GM18520 (cell line): ENCODE measurements around the gene MYL5.
"Not testable (repeated sequence)": the region's sequence is repeated elsewhere in the genome, so short reads cannot be mapped to it uniquely, and the experiment has no call there.

Experiments used
- ATAC-seq: cut with Tn5 transposase; IDR thresholded peaks from one replicate; pipeline ENCODE4 v1.9.1; 2021; ENCODE audit not compliant: unreplicated experiment

MYL5 gene

DNA sequence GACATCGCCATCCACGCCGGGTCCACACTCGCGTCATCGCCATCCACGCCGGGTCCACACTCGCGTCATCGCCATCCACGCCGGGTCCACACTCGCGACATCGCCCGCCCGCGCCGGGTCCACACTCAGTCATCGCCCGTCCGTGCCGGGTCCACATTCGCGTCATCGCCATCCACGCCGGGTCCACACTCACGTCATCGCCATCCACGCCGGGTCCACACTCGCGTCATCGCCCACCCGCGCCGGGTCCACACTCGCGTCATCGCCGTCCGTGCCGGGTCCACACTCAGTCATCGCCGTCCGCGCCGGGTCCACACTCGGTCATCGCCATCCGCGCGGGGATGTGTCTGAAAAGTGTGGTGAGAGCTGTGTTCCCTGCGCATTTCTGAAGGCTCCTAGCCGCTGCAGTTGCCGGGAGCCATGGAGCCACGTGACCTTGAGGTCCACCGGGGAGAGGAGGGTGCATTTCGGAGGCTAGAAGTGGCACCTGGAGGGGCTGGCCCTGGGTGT is 48.6 kb downstream of the MYL5 start:
- no peak for ATAC-seq

DNA sequence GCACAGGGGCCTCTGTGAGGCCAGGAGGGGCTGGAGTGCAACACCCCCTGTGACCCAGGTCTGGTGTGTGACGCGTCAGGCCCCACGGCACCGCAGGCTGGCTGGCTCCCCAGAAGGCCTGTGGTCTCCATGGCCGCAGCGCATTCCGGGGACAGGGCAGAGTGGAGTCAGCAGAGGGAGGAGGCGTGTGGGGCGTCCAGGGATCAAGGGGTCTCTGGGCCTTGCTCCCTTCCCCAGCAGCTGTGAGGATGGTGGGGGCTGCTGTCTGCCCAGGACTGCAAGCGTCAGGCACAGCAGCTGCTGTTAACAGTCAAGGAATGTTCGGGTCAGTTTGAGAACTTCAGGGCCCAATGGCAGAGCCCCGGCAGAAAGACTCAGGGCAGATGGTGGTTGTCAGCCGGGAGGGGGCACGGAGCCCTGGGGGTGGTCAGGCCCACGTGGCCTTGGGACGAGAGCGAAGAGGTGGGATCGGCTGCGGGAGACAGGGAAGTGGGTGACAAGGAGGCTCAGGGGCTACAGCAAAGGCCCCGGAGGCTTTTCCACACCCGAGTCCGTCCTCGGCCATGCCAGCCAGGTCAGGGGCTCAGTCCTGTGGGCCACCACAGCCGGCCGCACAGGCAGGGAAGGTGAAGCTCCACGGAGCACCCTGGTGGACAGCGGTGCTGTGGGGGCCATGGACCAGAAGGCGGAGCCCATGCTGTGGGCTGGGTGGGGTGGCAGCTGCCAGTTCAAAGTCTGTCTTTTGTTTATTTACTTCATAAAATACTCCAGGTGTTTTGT is 49.6 kb downstream of the MYL5 start:
- ATAC-seq = no peak

DNA sequence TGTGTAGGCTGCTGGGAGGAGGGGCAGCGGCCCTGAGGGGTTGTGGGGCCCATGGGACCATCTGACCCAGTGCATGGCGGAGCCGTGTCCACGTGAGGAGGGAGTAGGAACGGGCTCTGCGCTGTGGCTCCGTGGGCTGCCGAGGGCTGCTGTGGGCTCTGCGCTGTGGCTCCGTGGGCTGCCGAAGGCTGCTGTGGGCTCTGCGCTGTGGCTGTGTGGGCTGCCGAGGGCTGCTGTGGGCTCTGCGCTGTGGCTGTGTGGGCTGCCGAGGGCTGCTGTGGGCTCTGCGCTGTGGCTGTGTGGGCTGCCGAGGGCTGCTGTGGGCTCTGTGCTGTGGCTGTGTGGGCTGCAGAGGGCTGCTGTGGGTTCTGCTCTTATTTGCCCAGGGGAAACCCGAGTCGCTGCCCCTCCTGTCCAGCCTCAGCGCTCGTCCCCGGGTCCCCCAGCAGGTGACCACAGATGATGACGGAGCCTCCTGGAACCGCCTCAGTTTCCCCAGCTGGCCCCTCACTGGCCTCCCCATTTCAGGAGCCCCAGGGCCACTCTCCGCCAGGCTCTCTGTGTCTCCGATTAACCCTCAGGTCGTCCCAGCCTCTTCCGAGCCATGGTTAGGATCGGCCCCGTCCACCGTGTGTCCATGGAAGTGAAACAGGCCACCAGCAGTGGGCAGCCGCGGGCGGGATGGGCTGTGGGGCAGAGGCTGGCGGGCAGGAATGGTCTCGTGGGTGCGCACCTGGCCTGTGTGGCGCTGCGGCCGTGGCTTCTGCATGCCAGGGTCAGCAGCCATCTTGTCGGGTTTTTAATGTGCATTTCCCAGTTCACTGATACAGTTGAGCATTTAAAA is 51.3 kb downstream of the MYL5 start:
- ATAC-seq = no peak

DNA sequence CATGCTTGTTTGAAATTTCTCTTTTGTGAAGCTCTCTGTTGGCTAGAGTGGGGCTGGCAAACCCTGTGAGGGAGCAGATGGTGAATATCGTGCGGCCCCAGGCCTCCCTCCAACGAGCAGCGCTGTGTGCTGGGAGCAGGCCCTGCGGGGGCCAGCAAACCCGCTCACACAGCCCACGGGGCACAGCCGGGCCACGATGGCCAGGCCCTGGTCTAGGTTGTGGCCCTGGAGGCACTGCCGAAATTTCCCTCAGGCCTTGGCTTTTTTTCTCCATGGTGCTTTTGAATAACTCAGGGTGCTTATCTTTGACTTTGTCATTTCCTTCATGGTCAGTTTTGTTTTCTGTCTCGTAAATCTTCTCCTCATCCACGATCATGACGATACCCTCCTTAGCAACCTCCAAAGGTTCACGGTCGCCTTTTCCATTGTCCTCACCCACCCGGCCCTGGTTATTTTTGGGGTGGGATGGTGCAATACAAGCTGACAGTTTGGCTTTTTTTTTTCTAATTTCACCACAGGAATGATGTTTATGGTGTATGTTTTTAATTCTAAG is 52.0 kb downstream of the MYL5 start:
- ATAC-seq = no peak

DNA sequence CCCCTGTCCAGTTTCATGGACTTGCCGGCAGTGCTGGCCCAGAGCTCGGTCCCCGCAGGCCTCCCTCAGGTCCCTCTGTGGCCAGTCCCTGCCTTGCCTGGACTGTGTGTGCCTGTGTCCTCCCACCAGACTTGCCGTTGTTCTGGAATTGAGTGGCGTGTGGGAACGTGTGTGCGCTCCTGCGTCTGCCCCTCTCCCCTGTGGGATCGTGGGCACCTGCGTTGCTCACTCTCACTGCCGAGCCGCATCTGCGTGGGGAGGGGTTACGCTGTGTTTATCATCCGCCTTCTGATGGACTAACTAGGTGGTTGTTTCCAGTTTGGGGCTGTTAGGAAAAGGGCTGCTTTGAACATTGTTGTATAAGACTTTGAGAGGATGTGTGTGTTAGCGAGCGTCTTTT is 52.5 kb downstream of the MYL5 start:
- ATAC-seq = no peak

DNA sequence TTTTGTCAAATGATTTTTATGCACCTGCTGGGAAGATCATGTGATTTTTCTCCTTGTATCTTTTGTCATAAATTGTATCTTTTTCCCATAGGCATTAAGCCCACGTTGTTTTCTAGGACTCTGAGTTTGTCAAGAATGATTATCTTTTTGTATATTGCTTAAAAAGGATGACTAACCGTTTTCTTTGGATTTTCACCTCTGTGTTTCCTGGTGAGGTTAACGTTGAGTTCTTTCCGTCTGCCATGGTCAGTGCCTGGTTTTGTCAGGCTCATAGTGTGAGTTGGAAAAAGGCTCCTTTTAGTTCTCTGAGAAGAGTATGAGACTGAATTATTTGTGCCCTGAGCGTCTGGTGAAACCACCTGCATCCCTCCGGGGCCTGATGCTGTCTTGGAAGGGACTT is 53.2 kb downstream of the MYL5 start:
- ATAC-seq = no peak

DNA sequence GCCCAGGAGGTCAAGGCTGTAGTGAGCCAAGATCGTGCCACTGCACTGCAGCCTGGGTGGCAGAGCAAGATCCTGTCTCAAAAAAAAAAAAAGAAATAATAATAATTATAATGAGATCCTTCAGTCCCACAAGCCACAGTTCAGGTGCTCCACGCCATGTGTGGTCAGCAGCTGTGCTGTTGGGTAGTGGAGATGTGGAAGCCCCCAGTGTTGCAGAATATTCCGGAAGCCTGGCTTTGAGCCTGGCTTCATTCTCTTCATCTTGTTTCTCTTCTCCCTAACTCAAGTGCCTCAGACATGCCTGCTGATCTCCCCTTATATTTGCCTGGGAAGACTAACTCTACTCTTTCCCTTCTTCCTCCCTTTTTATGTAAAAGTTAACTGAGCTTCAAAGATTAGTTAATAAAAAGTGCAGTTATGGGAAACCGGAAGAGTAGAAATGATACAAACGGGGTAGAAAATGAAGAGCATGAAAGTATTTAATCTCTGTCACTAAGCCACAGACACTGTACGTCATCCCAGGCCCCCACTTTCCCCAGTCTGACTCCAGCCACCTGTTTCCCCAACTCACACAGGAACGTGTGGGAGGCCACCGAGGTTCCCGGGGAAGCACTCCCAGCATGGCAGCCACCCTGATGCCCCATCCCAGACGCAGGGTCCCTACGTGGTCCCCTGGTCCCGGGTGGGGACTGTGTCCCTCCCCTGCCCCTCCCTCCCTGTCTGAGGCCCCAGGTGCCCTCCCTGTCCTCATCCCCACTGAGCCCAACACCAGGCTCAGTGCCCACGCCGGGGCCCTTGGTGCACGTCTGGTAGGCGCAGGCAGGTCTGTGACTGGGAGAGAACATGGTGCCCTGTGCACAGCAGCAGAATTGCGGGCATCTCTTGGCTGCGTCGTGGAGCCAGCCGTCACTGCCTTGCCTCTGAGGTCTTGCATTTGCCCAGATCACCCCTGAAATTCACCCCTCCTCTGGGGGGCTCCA is 55.3 kb downstream of the MYL5 start:
- no peak for ATAC-seq

DNA sequence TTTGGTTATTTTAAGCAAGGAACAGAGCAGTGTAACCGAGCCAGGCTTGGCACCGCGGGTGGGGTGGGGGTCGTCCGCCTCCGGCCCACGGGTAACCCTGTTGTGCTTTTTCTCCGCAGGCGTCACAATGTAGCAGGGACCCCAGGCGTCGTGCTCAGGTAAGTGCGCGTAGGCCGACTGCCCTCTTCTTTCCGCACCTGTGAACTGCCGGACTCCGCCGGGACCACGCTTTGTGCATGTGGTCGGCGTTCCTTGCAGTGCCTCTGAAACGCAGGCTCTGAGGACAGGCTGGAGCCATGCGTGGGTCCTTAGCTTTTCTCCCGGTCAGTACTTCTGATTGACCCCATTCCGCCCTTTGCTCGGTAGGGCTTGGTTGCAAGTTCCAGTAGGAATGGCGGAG is 56.2 kb downstream of the MYL5 start:
- ATAC-seq = no peak

DNA sequence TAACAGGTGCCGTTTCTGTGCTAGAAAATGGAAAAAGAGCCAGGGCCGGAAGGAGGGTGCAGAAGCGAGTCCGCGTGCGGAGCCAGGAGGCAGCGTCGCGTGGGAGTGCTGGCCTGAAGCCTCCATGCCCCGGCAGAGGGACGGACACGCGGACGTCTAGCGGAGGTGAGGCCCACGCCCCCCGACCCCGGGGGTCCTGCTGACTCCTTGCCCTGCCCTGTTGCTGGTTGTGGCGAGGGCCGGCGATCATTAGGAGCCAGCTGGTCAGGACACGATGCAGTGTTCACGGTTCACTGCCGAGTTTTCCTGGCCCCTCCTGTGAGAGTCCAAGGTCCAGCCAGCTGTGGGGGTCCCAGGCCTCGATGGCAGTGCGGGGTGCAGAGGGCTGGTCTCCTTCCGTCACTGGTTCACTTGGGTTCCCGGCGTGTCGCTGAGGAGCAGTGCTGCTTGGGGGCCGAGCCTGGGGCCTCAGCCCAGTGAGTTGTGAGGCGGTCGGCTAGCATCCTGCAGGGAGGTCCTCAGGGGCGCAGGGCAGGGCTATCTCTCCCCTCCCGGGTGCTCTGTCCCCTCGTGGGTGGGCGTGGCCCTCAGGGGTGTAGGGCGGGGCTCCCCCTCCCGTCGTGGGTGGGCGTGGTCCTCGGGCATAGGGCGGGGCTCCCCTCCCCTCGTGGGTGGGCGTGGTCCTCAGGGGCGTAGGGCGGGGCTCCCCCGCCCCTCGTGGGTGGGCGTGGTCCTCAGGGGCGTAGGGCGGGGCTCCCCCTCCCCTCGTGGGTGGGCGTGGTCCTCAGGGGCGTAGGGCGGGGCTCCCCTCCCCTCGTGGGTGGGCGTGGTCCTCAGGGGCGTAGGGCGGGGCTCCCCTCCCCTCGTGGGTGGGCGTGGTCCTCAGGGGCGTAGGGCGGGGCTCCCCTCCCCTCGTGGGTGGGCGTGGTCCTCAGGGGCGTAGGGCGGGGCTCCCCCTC is 56.9 kb downstream of the MYL5 start:
- not testable (repeated sequence) for ATAC-seq
